H9 (cell line): ENCODE results near the gene GOLGA8M. TPM values are rescaled to one million over a fixed set of nuclear protein-coding genes. Genes with fewer than 3 reads are reported as not detected.
"Not testable (repeated sequence)": the region's sequence is repeated elsewhere in the genome, so short reads cannot be mapped to it uniquely, and the experiment has no call there.

Experiments
- DNase-seq: peaks from one replicate; pipeline ENCODE4 v3.0.0-alpha.2; 2017
- H2AFZ ChIP-seq: one replicate; pipeline ENCODE4 v1.6.1; 2013; ENCODE audit warnings: mild to moderate bottlenecking, low read length, control low read depth, moderate library complexity
- H2AK5ac ChIP-seq: 2 replicates; pipeline ENCODE4 v1.6.1; 2013; ENCODE audit warnings: low read length, control low read depth, mixed read lengths; ENCODE audit not compliant: insufficient read length
- H2BK120ac ChIP-seq: one replicate; pipeline ENCODE4 v1.6.1; 2013; ENCODE audit warnings: low read depth, mild to moderate bottlenecking, low read length, control low read depth, inconsistent platforms; ENCODE audit not compliant: poor library complexity, severe bottlenecking
- H2BK12ac ChIP-seq: 2 replicates; pipeline ENCODE4 v1.6.1; 2013; ENCODE audit warnings: low read length, control low read depth, mixed read lengths, low read depth; ENCODE audit not compliant: insufficient read length
- H2BK15ac ChIP-seq: 2 replicates; pipeline ENCODE4 v1.6.1; 2013; ENCODE audit warnings: low read depth, low read length, control low read depth
- H2BK20ac ChIP-seq: one replicate; pipeline ENCODE4 v1.6.1; 2013; ENCODE audit warnings: low read depth, mild to moderate bottlenecking, low read length, control low read depth, inconsistent platforms; ENCODE audit not compliant: poor library complexity, severe bottlenecking
- H2BK5ac ChIP-seq: 2 replicates; pipeline ENCODE4 v1.6.1; 2013; ENCODE audit warnings: low read length, control low read depth, mixed read lengths; ENCODE audit not compliant: insufficient read length
- H3K14ac ChIP-seq: 2 replicates; pipeline ENCODE4 v1.6.1; 2013; ENCODE audit warnings: low read length, control low read depth; ENCODE audit not compliant: insufficient read depth
- H3K18ac ChIP-seq: 2 replicates; pipeline ENCODE4 v1.6.1; 2013; ENCODE audit warnings: low read depth, mild to moderate bottlenecking, mixed read lengths, low read length, control low read depth; ENCODE audit not compliant: insufficient read length
- H3K23ac ChIP-seq: 2 replicates; pipeline ENCODE4 v1.6.1; 2013; ENCODE audit warnings: low read length, control low read depth, mixed read lengths, low read depth; ENCODE audit not compliant: insufficient read length
- H3K23me2 ChIP-seq: 2 replicates; pipeline ENCODE4 v1.6.1; 2013; ENCODE audit warnings: low read depth, mild to moderate bottlenecking, mixed read lengths, low read length, control low read depth; ENCODE audit not compliant: insufficient read length, poor library complexity, severe bottlenecking
- H3K27ac ChIP-seq: 2 replicates; pipeline ENCODE4 v1.5.1; 2013; ENCODE audit warnings: low read length, control low read depth, mixed read lengths, low read depth; ENCODE audit not compliant: insufficient read length
- H3K27me3 ChIP-seq: 2 replicates; pipeline ENCODE4 v1.6.1; 2013; ENCODE audit warnings: low read length, control low read depth, inconsistent platforms; ENCODE audit not compliant: insufficient read depth
- H3K4ac ChIP-seq: 2 replicates; pipeline ENCODE4 v1.6.1; 2013; ENCODE audit warnings: low read depth, mild to moderate bottlenecking, control low read depth, inconsistent platforms, low read length, moderate library complexity
- H3K4me1 ChIP-seq: 2 replicates; pipeline ENCODE4 v1.6.1; 2013; ENCODE audit warnings: low read length, control low read depth, inconsistent platforms; ENCODE audit not compliant: insufficient read depth
- H3K4me2 ChIP-seq: 2 replicates; pipeline ENCODE4 v1.6.1; 2013; ENCODE audit warnings: low read length, control low read depth, mixed read lengths; ENCODE audit not compliant: insufficient read length, insufficient read depth
- H3K56ac ChIP-seq: 2 replicates; pipeline ENCODE4 v1.6.1; 2013; ENCODE audit warnings: low read depth, mild to moderate bottlenecking, mixed read lengths, low read length, control low read depth; ENCODE audit not compliant: insufficient read length
- H3K79me1 ChIP-seq: 2 replicates; pipeline ENCODE4 v1.6.1; 2013; ENCODE audit warnings: low read depth, mild to moderate bottlenecking, moderate library complexity, low read length, control low read depth, inconsistent platforms; ENCODE audit not compliant: insufficient read depth, poor library complexity, severe bottlenecking
- H3K79me2 ChIP-seq: 2 replicates; pipeline ENCODE4 v1.6.1; 2013; ENCODE audit warnings: low read length, control low read depth, inconsistent platforms; ENCODE audit not compliant: insufficient read depth
- H3K9ac ChIP-seq: 2 replicates; pipeline ENCODE4 v1.6.1; 2013; ENCODE audit warnings: low read length, control low read depth, mixed read lengths; ENCODE audit not compliant: insufficient read length; ENCODE audit errors: extremely low read depth
- H3K9me3 ChIP-seq: one replicate; pipeline ENCODE4 v1.6.1; 2013; ENCODE audit warnings: low read depth, low read length, inconsistent platforms; ENCODE audit not compliant: control insufficient read depth
- H3T11ph ChIP-seq: one replicate; pipeline ENCODE4 v1.6.1; 2013; ENCODE audit warnings: mild to moderate bottlenecking, low read length, control low read depth, inconsistent platforms
- H4K20me1 ChIP-seq: one replicate; pipeline ENCODE4 v1.6.1; 2013; ENCODE audit not compliant: control insufficient read depth, insufficient read length, insufficient read depth
- H4K5ac ChIP-seq: 2 replicates; pipeline ENCODE4 v1.6.1; 2013; ENCODE audit warnings: low read depth, mild to moderate bottlenecking, mixed read lengths, low read length, control low read depth; ENCODE audit not compliant: insufficient read length
- H4K8ac ChIP-seq: replicated peaks from 2 replicates; pipeline ENCODE4 v1.6.1; 2013; ENCODE audit warnings: low read length, control low read depth, mixed read lengths, low read depth; ENCODE audit not compliant: insufficient read length
- H4K91ac ChIP-seq: 2 replicates; pipeline ENCODE4 v1.6.1; 2013; ENCODE audit warnings: low read depth, mild to moderate bottlenecking, moderate library complexity, mixed read lengths, low read length, control low read depth; ENCODE audit not compliant: insufficient read length
- H3K27ac Mint-ChIP-seq, 3 experiments: 2 replicates in 2 of 3; 3 replicates in 1 of 3; pipeline ENCODE4 v1.8.0; 2020 to 2021; ENCODE audit warnings: mixed read lengths in 3 of 3, mild to moderate bottlenecking in 1 of 3, moderate library complexity in 1 of 3
- H3K27me3 Mint-ChIP-seq: 2 replicates; pipeline ENCODE4 v1.8.0; 2021; ENCODE audit warnings: low read depth, mild to moderate bottlenecking, moderate library complexity, mixed read lengths
- H3K36me3 Mint-ChIP-seq, 3 experiments: 2 replicates in 2 of 3; 3 replicates in 1 of 3; pipeline ENCODE4 v1.8.0; 2020 to 2021; ENCODE audit warnings: low read depth in 3 of 3, mixed read lengths in 3 of 3; ENCODE audit not compliant: insufficient read depth in 1 of 3
- H3K4me1 Mint-ChIP-seq, 2 experiments: 2 replicates each; pipeline ENCODE4 v1.8.0; 2020; ENCODE audit warnings: mixed read lengths in 2 of 2
- H3K4me3 Mint-ChIP-seq, 2 experiments: 2 replicates in 1 of 2; 3 replicates in 1 of 2; pipeline ENCODE4 v1.8.0; 2020 to 2021; ENCODE audit warnings: mild to moderate bottlenecking in 2 of 2, mixed read lengths in 2 of 2, moderate library complexity in 1 of 2
- H3K9me3 Mint-ChIP-seq, 2 experiments: 2 replicates in 1 of 2; 3 replicates in 1 of 2; pipeline ENCODE4 v1.8.0; 2020; ENCODE audit warnings: mild to moderate bottlenecking in 2 of 2, mixed read lengths in 2 of 2, moderate library complexity in 1 of 2
- WGBS: extraction: QIAGEN DNeasy Blood & Tissue Kit; methylation state at CpG from one replicate; pipeline ENCODE4 v1.1.7; 2013; ENCODE audit warnings: missing lambda C conversion rate, low lambda C conversion rate, mixed read lengths; ENCODE audit not compliant: insufficient read length; ENCODE audit errors: extremely low coverage; 5-methylcytosine and 5-hydroxymethylcytosine counted together
- long read RNA-seq: library from polyadenylated mRNA; unstranded; transcript quantifications from one replicate; pipeline ENCODE4 v2.0.0, GENCODE V29; 2020
- total RNA-seq: library from RNA; stranded (reverse); gene quantifications from 2 replicates; pipeline ENCODE4 v1.2.1, GENCODE V29; 2021

Gene GOLGA8M, protein sequence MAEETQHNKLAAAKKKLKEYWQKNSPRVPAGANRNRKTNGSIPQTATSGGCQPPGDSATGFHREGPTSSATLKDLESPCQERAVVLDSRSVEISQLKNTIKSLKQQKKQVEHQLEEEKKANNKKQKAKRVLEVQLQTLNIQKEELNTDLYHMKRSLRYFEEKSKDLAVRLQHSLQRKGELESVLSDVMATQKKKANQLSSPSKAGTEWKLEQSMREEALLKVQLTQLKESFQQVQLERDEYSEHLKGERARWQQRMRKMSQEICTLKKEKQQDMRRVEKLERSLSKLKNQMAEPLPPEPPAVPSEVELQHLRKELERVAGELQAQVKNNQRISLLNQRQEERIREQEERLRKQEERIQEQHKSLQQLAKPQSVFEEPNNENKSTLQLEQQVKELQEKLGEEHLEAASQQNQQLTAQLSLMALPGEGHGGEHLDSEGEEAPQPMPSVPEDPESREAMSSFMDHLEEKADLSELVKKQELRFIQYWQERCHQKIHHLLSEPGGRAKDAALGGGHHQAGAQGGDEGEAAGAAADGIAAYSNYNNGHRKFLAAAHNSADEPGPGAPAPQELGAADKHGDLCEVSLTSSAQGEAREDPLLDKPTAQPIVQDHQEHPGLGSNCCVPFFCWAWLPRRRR
- total RNA-seq, result not detected in 2 replicates
- long read RNA-seq, result 0 reads

GRCh38 chr15:28712270-28712669 lies at the start of gene GOLGA8M:
GOLGA8M (minus strand) TSS chr15:28712421; CDS start chr15:28712323, 98 bp downstream.
- not testable (repeated sequence) for H3K23me2 ChIP-seq, H3K27me3 ChIP-seq, H3K27ac Mint-ChIP-seq, DNase-seq, H3K4me3 Mint-ChIP-seq, H3K4me1 ChIP-seq, H3K56ac ChIP-seq, H4K91ac ChIP-seq, H2BK15ac ChIP-seq, H3K79me2 ChIP-seq, H3K4me2 ChIP-seq, H3K9me3 ChIP-seq, H2BK5ac ChIP-seq, H2AK5ac ChIP-seq, H3K14ac ChIP-seq, H3K4me1 Mint-ChIP-seq, H3K18ac ChIP-seq, H3K27me3 Mint-ChIP-seq, H2BK120ac ChIP-seq, H3K79me1 ChIP-seq, H3K9ac ChIP-seq, H4K5ac ChIP-seq, H2BK20ac ChIP-seq, H3K27ac ChIP-seq, H2AFZ ChIP-seq, H3K9me3 Mint-ChIP-seq, H3K23ac ChIP-seq, H4K8ac ChIP-seq, H3T11ph ChIP-seq, H3K4ac ChIP-seq, H2BK12ac ChIP-seq, H4K20me1 ChIP-seq, H3K36me3 Mint-ChIP-seq
- no CpG with 5 or more reads among the region's 10 CpGs for WGBS

DNA sequence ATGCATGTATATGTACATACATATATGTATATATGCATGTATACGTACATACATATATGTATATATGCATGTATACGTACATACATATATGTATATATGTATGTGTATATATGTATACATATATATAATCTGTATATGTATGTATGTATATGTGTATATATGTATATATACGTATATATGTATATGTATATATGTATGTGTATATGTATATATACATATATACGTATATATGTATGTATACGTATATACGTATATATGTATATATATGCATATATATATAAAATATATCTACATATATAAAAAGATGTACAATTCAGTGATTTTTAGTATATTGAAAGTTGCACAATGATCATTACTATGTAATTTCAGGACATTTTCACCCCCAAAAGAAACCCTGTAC lies 30.7 kb upstream of the GOLGA8M start:
- H3K27ac Mint-ChIP-seq, result not testable (repeated sequence)

More for the DNA sequence above, 30.7 kb upstream of the GOLGA8M start:
- not testable (repeated sequence) for H3K4ac ChIP-seq, DNase-seq, H3K9ac ChIP-seq, H3K4me2 ChIP-seq, H2BK12ac ChIP-seq, H2BK5ac ChIP-seq, H4K91ac ChIP-seq, H3K79me2 ChIP-seq, H3K4me1 ChIP-seq, H2BK15ac ChIP-seq, H2BK20ac ChIP-seq, H3K23me2 ChIP-seq, H3T11ph ChIP-seq, H3K23ac ChIP-seq, H3K27ac ChIP-seq, H2BK120ac ChIP-seq, H3K9me3 Mint-ChIP-seq, H3K27me3 ChIP-seq, H3K27me3 Mint-ChIP-seq, H3K56ac ChIP-seq, H2AFZ ChIP-seq, H3K79me1 ChIP-seq, H2AK5ac ChIP-seq, H3K36me3 Mint-ChIP-seq, H4K5ac ChIP-seq, H4K8ac ChIP-seq, H3K18ac ChIP-seq, H3K14ac ChIP-seq, H3K4me3 Mint-ChIP-seq, H4K20me1 ChIP-seq, H3K9me3 ChIP-seq
- no CpG with 5 or more reads among the region's 6 CpGs for WGBS
- peaks cover 10 to 12% of the 10 kb centered on the region in 2 experiments for H3K4me1 Mint-ChIP-seq
